Kidney epithelial cell (primary cell): Measurements from ENCODE around the gene SYNE1. TPM values are rescaled to one million over a fixed set of nuclear protein-coding genes. Genes with fewer than 3 reads are reported as not detected.

Experiments used
- DNase-seq: peaks from one replicate; pipeline ENCODE4 v3.0.0-alpha.2; 2010; ENCODE audit warnings: low read depth
- H3K27me3 ChIP-seq: 2 replicates; pipeline ENCODE4 v1.6.0; 2011; ENCODE audit warnings: low read length; ENCODE audit not compliant: control insufficient read depth, insufficient read depth
- H3K36me3 ChIP-seq: 2 replicates; pipeline ENCODE4 v1.5.1; 2011; ENCODE audit warnings: low read length; ENCODE audit not compliant: control insufficient read depth, insufficient read depth
- H3K4me3 ChIP-seq: 2 replicates; pipeline ENCODE4 v1.5.1; 2011; ENCODE audit warnings: low read depth, mild to moderate bottlenecking, control low read depth, low read length
- total RNA-seq: library from RNA; depleted of rRNA; stranded (reverse); fragments of >200 nt; gene quantifications from 2 replicates; pipeline ENCODE4 v1.2.3, GENCODE V29; 2015
- TF ChIP-seq, protein P1 (sequence below): IDR thresholded peaks from 2 replicates; pipeline ENCODE4 v1.5.1; 2011; ENCODE audit warnings: mild to moderate bottlenecking, moderate library complexity, low read length, control low read depth, inconsistent platforms; ENCODE audit not compliant: insufficient read depth, poor library complexity, severe bottlenecking

Gene SYNE1
- total RNA-seq, 1 donor from 2014 or later = 43.1 TPM

DNA sequence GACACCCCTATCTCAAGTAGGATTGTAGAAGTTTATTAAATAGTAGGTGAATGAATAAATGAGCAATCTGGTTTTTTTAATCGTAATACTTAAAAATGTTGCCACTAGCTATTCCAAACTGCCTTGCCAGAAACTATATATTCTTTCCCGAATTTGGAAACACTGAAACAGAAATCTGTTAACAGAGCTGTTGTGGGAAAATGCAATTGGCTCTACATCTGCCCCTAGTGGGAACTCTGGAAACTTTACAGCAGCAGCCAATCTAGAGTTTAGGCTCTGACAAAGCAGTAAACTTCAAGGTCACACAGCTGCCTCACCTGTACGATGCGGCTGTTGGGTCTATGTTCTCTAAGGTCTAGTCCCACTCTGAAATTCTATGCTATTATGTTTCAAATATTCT is 41.7 kb downstream of the SYNE1 start:
- no peak for DNase-seq
- no peaks in the 10 kb centered on the region for H3K36me3 ChIP-seq
- TF ChIP-seq, protein P1, sequence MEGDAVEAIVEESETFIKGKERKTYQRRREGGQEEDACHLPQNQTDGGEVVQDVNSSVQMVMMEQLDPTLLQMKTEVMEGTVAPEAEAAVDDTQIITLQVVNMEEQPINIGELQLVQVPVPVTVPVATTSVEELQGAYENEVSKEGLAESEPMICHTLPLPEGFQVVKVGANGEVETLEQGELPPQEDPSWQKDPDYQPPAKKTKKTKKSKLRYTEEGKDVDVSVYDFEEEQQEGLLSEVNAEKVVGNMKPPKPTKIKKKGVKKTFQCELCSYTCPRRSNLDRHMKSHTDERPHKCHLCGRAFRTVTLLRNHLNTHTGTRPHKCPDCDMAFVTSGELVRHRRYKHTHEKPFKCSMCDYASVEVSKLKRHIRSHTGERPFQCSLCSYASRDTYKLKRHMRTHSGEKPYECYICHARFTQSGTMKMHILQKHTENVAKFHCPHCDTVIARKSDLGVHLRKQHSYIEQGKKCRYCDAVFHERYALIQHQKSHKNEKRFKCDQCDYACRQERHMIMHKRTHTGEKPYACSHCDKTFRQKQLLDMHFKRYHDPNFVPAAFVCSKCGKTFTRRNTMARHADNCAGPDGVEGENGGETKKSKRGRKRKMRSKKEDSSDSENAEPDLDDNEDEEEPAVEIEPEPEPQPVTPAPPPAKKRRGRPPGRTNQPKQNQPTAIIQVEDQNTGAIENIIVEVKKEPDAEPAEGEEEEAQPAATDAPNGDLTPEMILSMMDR = peak; percentile 47
- H3K27me3 ChIP-seq = no peaks in the 10 kb centered on the region
- no peak overlapping the region for H3K4me3 ChIP-seq

DNA sequence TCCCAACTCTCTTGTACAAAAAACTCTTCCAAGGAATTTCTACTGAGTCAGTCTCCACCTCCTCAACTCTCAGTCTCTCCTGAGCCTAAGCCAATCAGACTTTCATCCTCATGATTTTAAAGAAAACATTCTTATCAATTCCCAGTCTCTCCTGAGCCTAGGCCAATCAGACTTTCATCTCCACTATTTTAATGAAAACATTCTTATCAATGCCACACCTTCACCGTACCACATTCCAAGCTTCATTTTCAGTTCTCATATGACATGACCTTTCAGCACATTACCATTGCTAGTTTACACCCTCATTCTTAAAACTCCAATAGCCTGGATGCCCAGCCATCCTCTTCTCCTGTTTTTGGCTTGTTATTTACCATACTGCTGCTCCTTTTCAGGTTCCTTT is 42.5 kb downstream of the SYNE1 start:
- Histone ChIP-seq H3K4me3 (no peak overlapping the region), H3K36me3 (no peaks in the 10 kb centered on the region), H3K27me3 (no peaks in the 10 kb centered on the region)
- DNase-seq = no peak
- TF ChIP-seq, protein P1 = no peak

DNA sequence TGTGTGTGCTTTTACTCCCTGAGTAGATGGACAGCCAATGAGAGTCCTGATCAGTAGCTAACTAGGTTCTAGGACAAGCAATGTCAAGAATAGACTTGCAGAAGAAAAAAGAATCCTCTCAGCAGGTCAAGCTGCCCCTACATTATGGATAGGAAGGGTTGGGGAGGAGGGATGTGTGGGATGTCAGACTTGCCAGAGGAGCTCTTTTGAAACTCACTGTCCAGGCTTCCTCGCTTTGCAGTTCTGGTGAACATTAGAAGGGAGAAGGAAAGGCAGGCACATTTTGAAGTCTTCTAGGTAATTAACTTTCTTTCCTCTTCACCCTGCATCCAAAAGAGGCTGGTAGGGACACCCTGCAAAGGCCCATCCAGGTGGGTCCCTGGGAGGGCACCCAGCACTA is 48.7 kb downstream of the SYNE1 start:
- H3K36me3 ChIP-seq = no peaks in the 10 kb centered on the region
- DNase-seq = no peak
- no peaks in the 10 kb centered on the region for H3K27me3 ChIP-seq
- no peak overlapping the region for H3K4me3 ChIP-seq
- TF ChIP-seq, protein P1 = no peak

DNA sequence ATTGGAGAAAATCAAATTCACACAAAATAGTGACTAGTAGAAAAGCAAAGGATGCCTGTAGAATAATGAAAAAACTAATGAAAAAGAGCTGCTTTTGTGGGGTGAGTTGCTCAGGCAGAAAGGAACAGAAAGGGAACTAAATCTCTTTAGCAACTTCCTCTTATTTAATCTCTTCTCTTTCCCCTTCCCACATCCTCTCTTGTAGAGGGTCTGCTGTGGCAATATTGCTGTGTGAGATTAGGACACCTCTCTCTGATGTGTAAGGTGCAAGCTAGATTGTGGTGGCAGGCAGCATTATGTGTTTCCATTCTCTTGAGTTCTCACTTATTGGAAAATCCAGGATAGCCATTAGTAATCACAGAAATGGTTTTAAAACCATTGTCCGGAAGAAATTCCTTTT is 49.7 kb downstream of the SYNE1 start:
- TF ChIP-seq, protein P1 = no peak
- H3K4me3 ChIP-seq = no peak overlapping the region
- no peaks in the 10 kb centered on the region for H3K36me3 ChIP-seq
- DNase-seq = no peak
- H3K27me3 ChIP-seq = no peaks in the 10 kb centered on the region

DNA sequence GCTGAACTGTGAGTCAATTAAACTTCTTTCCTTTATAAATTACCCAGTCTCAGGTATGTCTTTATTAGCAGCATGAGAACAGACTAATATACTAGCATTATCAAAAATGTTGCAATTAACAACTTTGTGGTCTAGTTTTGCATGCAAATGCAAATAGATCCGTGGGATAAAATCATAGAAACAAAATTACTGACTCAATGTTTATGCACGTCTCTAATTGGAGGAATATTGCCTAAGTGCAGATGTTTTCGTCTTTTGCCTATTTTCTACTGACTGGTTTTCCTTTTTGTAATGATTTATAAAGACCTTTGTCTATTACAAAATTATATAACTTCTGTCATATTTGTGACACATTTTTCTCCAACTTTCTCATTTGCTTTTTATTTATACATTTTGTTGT is 51.9 kb downstream of the SYNE1 start:
- Histone ChIP-seq H3K27me3 (no peaks in the 10 kb centered on the region), H3K36me3 (no peaks in the 10 kb centered on the region), H3K4me3 (no peak overlapping the region)
- no peak for DNase-seq
- TF ChIP-seq, protein P1 = no peak

DNA sequence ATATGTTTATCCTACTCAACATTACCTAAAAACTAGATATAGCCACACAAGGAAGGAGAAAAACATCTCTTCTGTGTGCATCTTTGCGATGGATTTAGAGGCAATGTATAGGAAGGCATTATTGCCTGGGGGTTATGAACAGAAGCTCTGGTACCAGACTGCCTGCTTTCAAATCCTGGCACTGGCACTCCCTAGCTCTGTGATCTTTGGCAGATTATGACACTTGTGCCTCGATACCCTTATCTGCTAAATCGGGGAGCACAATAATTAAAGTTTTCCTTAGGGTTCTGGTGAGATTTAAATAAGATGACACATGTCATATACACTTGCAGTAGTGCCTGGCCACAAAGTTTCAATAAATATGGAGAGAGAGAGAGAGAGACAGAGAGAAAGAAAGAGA is 53.3 kb downstream of the SYNE1 start:
- Histone ChIP-seq H3K4me3 (no peak overlapping the region), H3K27me3 (no peaks in the 10 kb centered on the region), H3K36me3 (no peaks in the 10 kb centered on the region)
- TF ChIP-seq, protein P1 = no peak
- DNase-seq = no peak
